ENCODE data around the gene RBMS1.

RBMS1 gene

DNA sequence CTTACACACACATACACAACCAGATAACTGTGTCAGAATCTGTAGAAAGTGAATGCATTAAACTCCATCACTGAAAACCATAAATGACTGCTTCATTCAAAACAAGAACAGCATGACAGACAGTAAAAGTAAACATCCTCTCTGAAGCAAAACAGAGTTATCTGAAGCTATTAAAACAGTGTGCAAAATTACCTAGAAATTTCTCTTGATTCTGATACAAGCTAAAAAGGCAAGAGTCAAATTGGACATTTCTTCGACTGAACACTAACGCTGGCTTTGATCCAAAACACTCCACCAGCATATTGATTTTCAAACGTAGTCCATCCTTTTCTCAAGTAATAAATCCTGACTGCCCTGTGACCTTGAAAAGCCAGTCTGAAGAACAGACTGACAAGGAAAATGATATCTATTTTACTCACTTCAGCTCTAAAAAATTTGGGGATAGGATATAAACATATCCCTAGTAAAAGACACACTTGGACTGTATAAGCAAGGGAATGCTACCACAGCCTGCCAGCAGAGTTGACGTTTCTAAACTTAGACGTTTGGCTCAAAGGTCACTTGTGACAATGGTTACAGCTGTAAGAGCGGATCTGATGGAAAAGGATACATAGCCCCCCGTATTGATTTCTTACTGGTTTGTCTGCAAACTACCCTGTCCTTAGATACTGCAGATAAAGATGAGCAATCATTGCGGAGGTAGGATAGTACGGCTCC is 164.6 kb downstream of the RBMS1 start:
- DNase-seq: no peak

DNA sequence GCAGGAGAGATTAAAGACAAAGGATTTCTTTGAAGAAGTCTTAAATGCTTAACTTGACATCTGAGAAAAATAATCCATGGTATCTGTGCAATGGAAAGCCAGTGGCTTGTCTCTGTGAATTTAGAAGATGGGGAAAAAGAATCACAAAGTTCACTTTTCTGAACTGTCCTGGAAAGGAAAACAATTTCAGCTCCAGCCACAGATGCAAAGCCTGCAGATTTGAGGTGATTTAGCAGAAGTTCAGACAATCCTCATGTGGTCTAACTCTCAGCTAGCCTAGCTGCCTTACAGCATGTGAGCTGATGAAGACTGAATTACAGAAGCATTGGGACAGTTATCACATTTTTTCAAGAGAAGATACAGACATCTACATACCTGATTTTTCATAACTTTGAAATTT is 166.8 kb downstream of the RBMS1 start:
- DNase-seq: no peak

DNA sequence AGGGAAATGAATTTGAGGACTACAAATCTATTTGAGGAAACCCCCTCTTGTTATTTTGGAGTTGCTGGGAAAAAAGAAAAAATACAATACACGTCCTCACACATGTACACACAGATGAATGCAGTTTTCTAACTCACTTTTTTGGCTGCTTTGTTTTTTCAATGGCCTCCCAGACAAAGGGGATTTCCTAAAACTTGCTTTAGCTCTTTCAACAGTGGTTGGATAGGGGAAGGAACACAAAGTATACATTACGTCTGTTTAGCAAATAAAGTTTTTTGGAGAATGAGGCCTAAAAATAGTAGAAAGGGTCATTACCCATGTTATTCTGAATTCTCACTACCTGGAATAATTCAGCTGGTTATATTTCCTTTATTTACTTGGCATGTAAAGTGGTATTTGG is 168.2 kb downstream of the RBMS1 start:
- DNase-seq: no peak

DNA sequence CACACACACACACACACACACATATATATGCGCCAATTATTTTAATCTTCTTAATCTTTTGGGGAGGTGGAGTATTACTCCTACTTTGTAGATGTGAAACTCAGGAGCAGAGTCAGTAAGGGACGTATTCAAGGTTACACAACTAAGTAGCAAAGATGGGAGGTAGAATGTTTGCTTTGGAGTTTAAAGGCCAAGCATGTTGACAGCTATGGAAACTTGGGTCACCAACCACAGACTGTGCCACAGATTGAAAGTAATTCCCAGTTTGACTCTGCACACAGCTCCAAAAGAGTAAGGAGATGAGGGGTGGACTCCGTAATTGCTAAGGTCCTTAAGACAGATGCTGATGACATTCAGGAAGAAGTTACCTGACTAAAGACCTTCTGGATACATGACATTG is 168.7 kb downstream of the RBMS1 start:
- no peak for DNase-seq

DNA sequence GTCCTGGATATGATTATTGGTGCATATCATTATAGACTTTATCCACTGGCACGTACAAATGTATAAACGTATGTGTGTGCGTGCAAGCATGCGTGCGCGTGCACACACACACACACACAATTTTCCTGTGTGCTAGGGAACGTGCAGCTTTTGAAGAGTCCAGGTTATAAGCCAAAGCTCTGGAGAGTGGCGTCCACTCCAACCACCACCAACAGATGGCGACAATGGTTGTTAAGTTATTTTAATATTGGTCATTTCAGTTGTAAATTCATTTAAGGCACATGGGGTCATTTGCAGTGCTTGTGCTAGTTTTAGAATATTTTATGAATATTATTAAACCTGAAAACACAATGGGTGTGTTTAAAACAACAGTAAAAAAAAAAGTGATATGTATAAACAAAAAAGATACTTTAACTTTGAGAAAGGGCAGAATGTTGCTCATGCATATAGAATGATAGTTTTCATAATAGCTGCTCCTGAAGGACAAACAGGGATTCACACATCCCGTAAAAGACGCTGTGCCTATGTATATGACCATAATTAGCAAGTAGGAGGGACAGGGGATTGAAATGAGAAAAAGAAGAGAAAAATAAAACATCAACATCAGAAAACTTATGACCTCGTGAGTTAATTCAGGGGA is 169.3 kb downstream of the RBMS1 start:
- DNase-seq: peak; percentile 79

DNA sequence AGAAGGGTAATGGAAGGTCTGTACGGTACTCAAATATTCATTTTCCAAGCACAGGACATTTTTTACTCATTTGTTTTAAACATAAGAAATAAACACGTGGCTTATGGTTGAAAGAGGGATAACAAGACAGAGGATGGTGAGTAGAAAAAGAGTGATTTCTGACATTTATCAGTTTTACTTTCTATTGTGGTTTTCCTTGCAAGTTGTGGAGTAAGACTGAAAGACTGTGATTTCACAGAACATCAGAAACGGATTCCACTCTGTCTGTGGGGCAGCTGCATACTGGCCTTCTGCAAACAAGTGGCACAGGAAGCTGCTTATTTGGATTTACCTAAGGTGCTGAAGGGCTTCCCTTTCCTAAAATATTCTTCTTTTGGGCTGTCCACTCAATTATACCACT is 171.3 kb downstream of the RBMS1 start:
- DNase-seq: no peak

DNA sequence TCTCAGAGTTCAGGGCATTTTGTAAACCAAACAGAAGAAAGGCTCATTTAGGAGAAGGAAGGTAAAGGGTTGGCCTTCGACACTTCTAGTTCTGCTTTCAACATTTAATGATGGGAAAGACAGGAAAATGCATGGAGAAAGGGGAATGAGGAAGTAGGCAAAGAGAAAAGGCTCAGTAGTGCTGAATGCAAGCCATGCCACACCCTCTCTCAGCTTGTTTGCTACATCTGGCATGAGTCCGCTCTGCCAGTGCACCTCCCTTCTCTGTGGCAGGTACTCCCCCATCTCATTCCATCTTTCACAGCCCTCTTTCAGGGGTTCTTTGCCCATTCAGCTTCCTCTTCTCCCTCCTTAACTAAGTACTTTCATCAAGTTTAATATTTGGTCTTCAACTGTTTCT is 172.6 kb downstream of the RBMS1 start:
- DNase-seq: no peak

DNA sequence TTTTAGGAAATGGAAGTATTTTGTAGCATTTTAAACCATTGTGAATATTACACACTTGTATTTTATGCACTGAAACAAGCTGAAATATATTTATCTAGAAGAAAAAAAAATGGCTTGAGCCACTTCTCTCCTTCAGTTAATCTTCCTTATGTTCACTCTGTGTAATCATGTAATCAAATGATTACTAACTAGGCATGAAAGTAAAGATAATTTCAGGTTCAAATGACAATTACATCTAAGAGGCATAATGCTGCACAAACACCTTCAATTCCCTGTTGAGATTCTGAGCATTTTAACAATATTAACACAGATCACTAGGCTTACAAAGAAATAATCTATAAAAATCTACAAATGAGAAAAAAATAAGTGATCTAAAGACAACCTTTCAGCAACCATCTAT is 173.9 kb downstream of the RBMS1 start:
- DNase-seq: no peak

DNA sequence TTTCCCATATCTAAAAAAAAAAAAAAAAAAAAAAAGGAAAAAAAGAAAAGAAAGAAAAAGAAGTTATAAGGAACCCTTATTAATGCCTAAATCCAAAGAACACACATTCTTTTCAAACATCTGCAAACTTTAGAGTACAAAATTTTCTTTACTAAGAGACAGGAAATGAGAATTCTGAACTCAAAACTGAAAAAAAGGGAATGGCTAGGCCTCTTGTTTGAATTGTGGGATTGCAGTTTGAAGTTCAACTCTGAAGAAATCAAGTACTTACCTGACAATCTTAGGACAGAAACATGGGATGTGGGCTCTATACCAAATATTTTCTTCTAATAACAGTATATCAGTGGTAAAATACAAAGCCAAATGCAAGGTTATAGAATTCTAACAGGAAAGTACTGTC is 175.4 kb downstream of the RBMS1 start:
- no peak for DNase-seq

DNA sequence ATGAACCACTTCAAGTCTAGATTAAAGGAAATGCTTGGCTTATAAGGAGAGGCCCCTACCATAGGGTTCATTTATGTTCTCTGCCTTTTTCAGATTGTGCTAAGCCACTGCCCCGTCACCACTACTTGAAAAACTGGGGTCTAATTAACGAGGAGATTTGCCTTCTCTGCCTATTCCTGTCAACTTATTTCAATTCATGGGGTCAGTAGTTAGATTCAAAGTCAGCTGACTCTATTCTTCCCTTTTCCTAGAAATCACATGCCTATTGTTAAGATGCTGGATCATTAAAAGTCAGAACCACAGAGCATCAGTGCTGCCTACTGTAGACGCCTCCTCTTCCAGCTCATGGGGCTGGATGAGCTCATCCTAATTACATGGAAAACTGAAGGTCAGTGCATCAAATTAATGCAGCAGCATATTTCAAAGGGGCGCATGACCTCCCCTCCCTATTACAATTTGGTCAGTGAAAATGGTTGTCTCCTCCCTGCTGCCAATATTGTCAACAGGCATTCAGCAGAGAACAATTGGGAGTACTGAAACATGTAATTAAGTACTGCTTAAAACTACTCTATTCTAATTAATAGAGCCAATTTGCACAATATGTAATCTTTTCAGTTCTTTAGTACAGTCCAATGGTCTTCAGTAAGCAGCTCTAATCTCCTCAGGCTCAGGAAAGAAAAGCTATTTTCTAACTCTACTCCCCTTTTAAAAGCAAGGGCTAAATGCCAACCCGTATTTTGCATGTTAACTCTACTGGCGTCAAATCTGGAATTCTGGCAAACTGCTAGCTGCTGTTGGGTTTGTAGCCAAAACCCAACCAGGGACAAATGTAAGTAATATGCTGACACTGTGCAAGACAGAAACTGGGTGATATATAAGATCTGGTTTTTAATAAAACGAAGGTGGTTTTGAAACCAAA is 176.2 kb downstream of the RBMS1 start:
- no peak for DNase-seq

DNA sequence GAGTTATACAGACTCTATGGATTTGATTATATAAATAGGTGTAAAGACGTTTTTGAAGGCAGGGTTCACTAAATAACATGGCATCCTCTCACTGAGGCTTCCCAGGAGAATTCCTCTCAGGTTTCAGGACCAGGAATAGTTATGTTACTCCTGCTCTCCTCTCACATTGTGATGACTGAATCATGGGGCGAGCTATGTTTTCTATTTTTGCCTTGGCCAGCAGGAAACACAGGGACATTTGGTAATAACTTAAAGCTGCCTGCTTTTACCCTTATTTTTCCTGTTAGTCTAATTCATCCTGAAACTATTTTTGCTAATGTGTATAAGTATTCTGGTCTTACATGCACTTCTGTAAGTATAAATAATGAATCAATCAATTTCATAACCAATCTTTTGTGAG is 178.3 kb downstream of the RBMS1 start:
- DNase-seq: no peak

DNA sequence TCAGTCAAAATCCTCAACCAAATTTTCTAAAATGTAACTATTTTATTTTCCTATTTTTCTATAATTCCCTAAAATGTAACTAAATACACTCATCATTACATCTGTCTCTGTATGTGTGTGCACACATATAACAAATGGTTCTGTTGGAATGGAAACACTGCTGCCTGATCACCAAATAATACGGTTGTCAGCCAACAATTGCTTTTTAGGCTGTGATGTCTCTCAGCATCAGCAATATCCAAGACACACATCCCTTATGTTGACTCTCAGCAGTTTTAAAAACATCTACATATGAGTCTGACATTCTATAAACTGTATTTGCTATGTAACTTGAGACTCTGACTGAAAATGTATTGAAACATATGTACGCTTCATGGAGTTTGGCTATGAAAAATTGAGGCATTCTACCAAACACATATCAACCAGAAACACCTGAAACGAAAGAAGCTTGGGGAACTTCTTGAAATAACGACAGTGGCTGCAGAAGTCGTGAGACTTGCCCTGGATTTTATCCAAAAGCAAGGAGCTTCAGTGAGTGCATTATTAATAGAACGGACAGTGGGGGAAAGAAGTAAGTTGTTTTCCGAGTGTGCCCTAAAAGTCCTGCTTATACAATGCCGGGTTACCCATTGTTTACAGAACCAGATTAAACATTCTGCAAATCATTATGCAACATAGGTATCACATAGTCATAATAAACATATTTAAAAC is 183.3 kb downstream of the RBMS1 start:
- no peak for DNase-seq

DNA sequence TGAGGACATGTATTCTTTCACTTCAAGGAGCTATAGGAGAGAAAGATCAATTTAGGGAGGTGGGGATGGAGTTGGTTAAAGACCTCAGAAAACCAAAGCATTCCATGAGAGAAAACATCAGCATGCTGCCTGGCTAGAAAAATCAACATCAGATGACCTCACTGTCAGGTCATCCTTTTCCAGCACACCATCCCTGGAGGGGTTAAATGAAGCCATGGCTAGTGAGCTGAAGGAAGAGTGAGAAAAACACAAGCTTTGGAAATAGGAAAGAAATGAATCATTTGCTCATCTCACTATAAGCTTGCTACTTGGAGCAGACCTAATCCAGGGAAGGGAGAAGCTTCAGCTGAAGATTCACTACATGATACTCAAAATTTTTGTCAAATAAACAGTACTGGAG is 184.0 kb downstream of the RBMS1 start:
- DNase-seq: no peak

DNA sequence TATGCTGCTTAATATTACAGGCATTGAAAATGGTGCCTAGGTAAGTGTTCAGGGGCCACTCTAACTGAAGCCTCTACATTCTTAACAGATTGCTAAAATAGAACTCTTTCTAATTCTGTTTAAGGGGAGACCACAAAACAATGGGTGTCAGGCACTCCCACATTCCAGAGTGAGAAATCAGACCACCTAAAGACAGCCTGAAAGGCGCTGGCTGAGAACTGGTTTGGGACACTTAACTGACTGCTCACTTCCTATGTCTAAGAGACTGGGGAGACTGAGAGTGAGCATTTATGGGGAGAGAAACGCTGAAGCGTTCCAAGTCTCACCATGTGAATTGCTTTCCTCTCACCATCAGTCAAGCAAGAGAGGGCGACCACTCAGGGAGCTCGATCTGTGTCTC is 184.7 kb downstream of the RBMS1 start:
- no peak for DNase-seq

DNA sequence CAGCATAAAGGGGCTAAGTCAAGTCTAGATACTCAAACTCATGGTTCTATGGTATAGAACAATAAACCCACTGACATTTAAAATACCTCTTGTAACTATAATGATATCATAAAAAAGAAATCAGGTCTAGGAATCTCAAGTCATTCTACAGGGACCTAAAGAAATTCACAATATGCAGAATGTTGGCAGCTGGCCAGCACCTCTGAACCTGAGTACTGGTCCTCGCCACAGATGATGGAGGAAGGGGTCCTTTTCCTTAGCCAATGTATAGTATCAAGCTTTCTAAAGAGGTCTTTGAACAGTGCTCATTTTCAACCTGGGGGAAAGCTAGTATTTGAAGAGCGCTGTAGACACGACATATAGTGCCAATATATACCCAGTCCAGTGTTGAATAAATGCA is 185.1 kb downstream of the RBMS1 start:
- no peak for DNase-seq

DNA sequence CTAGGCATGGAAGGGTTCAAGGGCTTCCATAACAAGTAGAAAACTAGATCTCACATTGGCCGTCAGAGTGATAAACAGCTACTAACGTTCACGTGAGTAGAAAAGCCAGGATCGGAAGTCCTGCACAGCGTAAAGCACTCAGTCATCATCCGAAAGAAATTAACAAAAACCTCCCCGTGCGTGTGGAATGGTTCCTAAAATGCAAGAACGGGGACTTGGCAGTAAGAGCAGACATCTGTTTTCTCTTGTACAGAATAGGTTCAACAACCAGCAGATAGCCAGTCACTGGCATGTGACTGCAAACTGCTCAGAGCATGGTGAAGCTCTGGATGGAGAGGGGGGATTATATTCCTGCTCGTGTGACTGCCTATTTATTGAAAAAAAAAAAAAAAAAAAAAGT is 186.6 kb downstream of the RBMS1 start:
- DNase-seq: no peak

DNA sequence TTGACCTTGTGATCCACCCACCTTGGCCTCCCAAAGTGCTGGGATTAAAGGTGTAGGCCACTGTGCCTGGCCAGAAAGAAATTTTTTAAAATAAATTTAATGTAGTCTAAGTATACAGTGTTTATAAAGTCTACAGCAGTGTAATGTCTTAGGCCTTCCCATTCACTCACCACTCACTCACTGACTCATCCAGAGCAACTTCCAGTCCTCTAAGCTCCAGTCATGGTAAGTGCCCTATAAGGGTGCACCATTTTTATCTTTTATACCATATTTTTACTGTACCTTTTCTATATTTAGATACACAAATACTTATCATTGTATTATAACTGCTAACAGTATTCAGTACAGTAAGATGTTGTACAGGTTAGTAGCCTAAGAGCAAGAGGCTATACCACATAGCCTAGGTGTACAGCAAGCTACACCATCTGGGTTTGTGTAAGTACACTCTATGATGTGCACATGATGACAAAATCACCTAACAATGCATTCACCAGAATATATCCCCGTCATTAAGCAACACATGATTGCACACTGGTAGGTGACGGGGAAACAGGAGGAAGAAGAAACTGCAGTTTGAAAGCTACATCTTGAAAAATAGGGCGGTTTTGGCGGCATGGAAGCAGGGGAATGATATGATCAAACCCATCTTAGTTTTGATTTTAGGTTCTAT is 188.4 kb downstream of the RBMS1 start:
- DNase-seq: no peak

DNA sequence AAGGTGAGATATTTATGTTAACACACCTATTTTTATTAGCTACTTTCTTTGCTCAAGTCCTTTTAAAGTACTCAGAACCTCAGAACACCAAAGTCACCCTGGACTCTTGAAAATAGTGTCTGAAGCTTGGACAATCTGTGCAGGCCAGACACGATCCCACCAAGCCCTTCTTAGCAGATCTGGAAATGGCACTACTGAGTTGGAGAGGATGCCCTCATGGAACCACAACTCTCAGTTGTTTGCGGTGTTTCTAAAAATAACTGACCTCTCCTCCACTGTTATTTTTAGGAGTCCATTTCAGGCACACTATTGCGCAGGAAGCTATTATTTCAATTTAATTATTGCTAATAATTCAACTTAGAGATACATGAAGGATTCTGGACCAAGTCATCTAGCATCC is 190.1 kb downstream of the RBMS1 start:
- no peak for DNase-seq

DNA sequence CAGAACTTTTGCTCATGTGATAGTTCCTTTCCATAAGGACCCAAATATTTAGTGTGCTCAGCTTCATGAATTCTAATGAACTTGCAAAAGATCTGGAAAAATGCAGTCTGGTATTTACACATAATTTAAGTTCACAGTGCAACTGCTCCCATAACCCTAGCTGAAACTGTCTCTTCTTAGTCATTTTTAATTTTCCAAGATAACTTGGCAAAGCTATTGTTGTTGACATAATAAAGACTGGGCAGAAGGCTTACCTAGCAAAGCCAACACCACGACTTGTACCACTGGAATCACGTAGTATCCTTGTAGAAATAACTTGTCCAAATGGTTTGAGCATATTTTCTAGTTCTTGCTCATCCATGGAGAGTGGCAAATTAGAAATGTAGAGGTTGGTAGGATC is 190.5 kb downstream of the RBMS1 start:
- DNase-seq: no peak

DNA sequence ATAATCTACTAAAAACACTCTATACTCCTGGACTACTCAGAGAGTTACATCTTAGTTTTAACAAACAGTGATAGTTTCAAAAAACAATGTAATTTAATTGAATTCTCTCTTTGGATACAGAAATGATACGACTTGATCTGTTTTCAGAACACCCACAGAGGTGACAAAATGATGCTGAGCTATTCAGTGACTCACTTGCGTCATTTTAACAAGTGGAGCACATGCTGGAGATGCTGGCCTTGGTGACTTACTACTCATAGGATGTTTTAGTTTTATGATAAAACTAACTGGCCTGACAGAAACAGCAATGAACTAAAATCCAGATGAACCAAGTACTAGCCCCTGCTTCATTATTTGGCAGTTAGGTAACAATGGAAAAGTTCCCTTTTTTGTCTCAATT is 192.2 kb downstream of the RBMS1 start:
- DNase-seq: no peak

DNA sequence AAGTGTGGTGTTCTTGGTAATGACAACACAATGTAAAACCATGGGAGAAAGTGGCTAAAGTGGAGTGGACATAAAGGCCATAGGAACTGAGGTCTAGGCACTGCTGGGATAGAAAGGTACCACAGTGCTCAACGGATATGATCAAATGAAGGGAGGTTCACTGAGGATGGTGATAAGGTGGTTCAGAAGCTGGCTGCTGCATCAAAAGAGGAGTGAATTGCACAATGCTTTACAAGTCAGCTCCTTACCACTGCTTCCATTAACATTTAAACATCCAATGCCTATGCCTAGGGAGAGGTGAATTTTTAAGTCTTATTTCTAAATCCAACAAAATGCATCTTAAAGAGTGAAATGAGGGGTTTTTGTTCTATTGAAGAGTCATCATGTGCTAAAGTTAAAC is 193.4 kb downstream of the RBMS1 start:
- no peak for DNase-seq

DNA sequence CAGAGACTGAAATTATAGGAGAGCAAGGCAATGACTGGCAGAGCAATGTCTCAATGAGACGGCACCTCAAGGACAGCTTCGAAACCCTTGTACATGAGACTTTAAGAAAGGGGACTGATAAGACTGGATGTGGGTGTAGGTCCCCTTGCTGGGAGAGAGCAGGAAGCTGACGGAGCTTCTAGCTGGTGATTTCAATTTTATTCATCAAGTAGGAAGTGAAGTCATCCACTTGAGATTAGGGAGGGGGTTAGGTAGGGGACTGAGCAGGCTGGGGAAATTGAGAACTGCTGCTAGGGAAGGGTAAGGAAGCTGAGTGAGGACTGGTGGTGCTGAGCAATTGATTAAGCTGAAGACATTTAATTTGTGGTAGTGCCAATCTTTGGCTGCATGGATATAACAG is 194.1 kb downstream of the RBMS1 start:
- no peak for DNase-seq

DNA sequence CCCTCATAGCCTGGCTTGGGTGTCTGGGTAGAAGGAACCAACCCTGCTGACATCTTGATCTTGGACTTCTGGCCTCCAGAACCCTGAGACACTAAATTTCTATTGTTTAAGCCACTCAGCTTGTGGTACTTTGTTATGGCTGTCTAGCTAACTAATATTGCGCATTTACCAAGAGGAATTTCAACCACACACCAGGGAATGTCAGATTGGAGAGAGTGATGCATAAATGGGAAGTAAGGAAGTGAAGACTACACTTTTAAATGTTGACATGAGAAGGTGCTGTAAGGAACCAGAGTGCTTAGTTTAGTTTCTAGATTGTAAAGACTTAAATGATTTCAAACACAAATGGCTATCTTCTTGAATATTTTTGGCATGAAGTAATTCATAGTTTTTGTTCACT is 194.6 kb downstream of the RBMS1 start:
- DNase-seq: no peak
